Activated naive CD4-positive, alpha-beta T cell treated with anti-CD3 and anti-CD28 coated beads for 36 hours (primary cell): ENCODE measurements around the gene MYOCD. TPM values are rescaled to one million over a fixed set of nuclear protein-coding genes. Genes with fewer than 3 reads are reported as not detected.

Source experiments
- CTCF ChIA-PET: fragments of 350-600 bp; sonication (Branson Sonifier 250); formaldehyde crosslinking; loops from one replicate; lab custom pipeline; 2021; ENCODE audit warnings: antibody characterized with exemption; lab: Charles Lee
- DNase-seq: peaks from one replicate; pipeline ENCODE4 v3.0.0-alpha.2; 2020
- H3K27ac Mint-ChIP-seq: one replicate; pipeline ENCODE4 v1.8.0; 2021; ENCODE audit warnings: mild to moderate bottlenecking, mixed read lengths
- H3K27me3 Mint-ChIP-seq: one replicate; pipeline ENCODE4 v1.8.0; 2021; ENCODE audit warnings: low read depth, mixed read lengths
- H3K36me3 Mint-ChIP-seq: one replicate; pipeline ENCODE4 v1.8.0; 2021; ENCODE audit warnings: low read depth, mixed read lengths
- H3K4me1 Mint-ChIP-seq: one replicate; pipeline ENCODE4 v1.8.0; 2021; ENCODE audit warnings: low read depth, mixed read lengths
- H3K4me3 Mint-ChIP-seq: one replicate; pipeline ENCODE4 v1.8.0; 2021; ENCODE audit warnings: mild to moderate bottlenecking, moderate library complexity, mixed read lengths
- H3K9me3 Mint-ChIP-seq: one replicate; pipeline ENCODE4 v1.8.0; 2021; ENCODE audit warnings: mixed read lengths
- intact Hi-C: fragments of 100-400 bp; cut with micrococcal nuclease; formaldehyde crosslinking; loops from one replicate; pipeline ENCODE4 v1.15.1; 2023
- total RNA-seq, 2 experiments: library from RNA; stranded (reverse); gene quantifications; one replicate each; pipeline ENCODE4 v1.2.3, GENCODE V29; 2021

Gene MYOCD
- total RNA-seq, 2 experiments from 2014 or later: not detected

DNA sequence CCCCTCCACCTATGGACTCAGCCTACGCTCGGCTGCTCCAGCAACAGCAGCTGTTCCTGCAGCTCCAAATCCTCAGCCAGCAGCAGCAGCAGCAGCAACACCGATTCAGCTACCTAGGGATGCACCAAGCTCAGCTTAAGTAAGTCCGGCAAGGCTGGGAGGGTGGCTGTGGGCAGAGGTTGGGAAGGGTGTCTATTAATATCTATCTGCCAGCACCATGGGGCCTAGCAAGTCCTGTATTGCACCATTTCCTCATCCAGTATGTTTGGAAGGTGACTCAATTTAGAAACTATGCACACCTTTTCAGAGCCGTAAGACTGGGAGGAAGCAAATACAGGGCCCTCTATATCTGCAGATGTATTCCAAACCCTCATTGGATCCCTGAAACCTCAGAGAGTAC, 78.6 kb downstream of the MYOCD start:
- intact Hi-C loops: loop anchor here (5.0 kb wide), 1 partner anchor 562 kb away; no protein-coding TSS in a partner anchor
- Mint-ChIP-seq H3K36me3 (no peaks in the 10 kb centered on the region), H3K27me3 (peaks cover 3% of the 10 kb centered on the region), H3K4me3 (no peak overlapping the region), H3K27ac (no peak overlapping the region), H3K4me1 (no peaks in the 10 kb centered on the region), H3K9me3 (no peaks in the 10 kb centered on the region)
- no peak for DNase-seq
- CTCF ChIA-PET: no interaction called here

DNA sequence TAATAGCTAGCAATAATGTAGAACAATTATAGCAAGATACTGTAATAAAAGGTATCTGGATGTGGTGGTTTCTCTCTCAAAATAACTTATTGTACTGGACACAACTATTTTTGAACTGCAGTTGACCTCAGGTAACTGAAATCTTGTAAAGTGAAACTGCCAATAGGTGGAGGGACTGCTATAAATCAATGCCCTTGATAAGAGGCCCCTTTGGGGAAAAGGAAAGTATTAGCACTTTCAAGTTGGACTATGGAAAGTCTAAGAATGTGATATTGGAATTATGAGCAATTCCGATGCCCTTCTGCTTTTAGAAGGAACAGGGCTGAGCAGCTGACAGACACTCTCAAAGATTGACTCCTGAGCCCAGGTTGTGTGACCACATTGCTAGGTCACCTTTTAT, 79.1 kb downstream of the MYOCD start:
- no peaks in the 10 kb centered on the region for H3K4me1 Mint-ChIP-seq
- H3K36me3 Mint-ChIP-seq: no peaks in the 10 kb centered on the region
- no peak overlapping the region for H3K4me3 Mint-ChIP-seq
- peaks cover 3% of the 10 kb centered on the region for H3K27me3 Mint-ChIP-seq
- no peaks in the 10 kb centered on the region for H3K9me3 Mint-ChIP-seq
- CTCF ChIA-PET: no interaction called here
- intact Hi-C loops: loop anchor here (5.0 kb wide), 1 partner anchor 562 kb away; no protein-coding TSS in a partner anchor
- no peak for DNase-seq
- no peak overlapping the region for H3K27ac Mint-ChIP-seq

DNA sequence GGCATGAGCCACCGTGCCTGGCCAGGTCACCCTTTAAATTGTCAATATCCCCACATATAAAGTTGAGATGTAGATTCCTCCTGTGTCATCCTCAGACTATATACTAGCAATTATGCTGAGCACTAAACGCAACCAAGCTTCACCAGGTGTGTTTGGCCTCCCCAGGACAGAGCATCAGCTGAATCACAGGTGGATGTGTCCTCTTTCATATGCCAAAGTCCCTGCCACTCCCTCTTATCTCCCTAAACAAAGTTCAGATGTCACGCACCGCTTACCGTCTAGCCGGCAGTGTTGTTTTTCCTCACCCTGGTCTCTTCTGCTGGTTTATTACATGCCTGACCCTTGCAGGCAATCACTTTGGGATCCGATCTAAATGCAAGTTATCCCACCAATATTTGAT, 79.8 kb downstream of the MYOCD start:
- H3K36me3 Mint-ChIP-seq: no peaks in the 10 kb centered on the region
- no peaks in the 10 kb centered on the region for H3K4me1 Mint-ChIP-seq
- H3K27me3 Mint-ChIP-seq: peaks cover 3% of the 10 kb centered on the region
- CTCF ChIA-PET: no interaction called here
- no peak for DNase-seq
- H3K4me3 Mint-ChIP-seq: no peak overlapping the region
- H3K9me3 Mint-ChIP-seq: no peaks in the 10 kb centered on the region
- intact Hi-C loops: no loop called here
- H3K27ac Mint-ChIP-seq: no peak overlapping the region

- CTCF ChIA-PET: no interaction called here
Observed at GRCh38 chr17:12756786-12757185, 91.1 kb downstream of the MYOCD start.

DNA sequence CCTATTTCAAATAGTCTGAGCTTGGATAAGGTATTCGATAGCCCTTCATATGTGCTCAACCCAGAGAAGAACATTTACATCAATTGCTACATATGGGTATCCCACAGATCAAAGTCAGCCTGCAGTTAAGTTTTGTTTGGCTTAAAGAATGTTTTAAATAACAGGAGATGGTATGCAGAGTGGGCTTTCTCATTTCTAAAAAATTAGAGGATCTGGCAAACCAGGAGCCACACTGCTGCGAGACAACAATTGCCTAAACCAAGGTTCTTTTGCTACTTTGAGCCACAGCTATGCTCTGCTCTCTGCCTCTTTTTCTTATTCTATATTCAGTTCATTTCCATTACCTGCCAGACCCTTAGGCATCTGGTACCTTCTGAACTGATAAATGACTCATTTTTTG, 93.4 kb downstream of the MYOCD start:
- H3K4me3 Mint-ChIP-seq: no peak overlapping the region
- DNase-seq: no peak
- H3K27ac Mint-ChIP-seq: no peak overlapping the region
- intact Hi-C loops: no loop called here
- peaks cover 2% of the 10 kb centered on the region for H3K27me3 Mint-ChIP-seq
- no peaks in the 10 kb centered on the region for H3K4me1 Mint-ChIP-seq
- peaks cover 9% of the 10 kb centered on the region for H3K9me3 Mint-ChIP-seq
- no peaks in the 10 kb centered on the region for H3K36me3 Mint-ChIP-seq
- CTCF ChIA-PET: interaction anchor here (0.6 to 0.7 kb wide), 2 partner anchors 36 to 444 kb away, joined by 3 read pairs; no protein-coding TSS in a partner anchor

More at GRCh38 chr17:12756786-12757185, 91.1 kb downstream of the MYOCD start:
- no peak overlapping the region for H3K4me3 Mint-ChIP-seq
- peaks cover 5% of the 10 kb centered on the region for H3K9me3 Mint-ChIP-seq
- intact Hi-C loops: no loop called here
- no peak overlapping the region for H3K27ac Mint-ChIP-seq
- no peaks in the 10 kb centered on the region for H3K36me3 Mint-ChIP-seq
- DNase-seq: no peak
- peaks cover 2% of the 10 kb centered on the region for H3K27me3 Mint-ChIP-seq
- no peaks in the 10 kb centered on the region for H3K4me1 Mint-ChIP-seq

DNA sequence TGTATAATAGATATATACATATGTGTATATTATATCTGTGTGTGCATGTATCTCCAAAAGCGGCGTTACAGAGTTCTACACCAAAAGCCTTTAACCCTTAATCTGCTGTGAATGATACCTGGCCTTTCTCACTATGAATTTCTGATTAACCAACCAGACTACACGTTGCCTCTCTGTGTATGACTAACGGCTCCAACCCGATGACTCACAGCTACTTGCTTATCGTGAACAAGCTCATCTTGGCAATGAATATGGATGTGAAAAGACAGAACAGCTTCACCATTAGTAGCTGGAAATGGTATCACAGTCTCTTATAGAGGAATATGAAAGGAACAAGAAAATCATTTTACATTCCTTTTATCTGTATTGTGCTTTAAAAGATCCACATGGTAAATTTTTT, 99.9 kb downstream of the MYOCD start:
- no peaks in the 10 kb centered on the region for H3K4me1 Mint-ChIP-seq
- no peaks in the 10 kb centered on the region for H3K36me3 Mint-ChIP-seq
- CTCF ChIA-PET: interaction anchor here (0.6 kb wide), 1 partner anchor 17 kb away, joined by 3 read pairs; no protein-coding TSS in a partner anchor
- H3K4me3 Mint-ChIP-seq: no peak overlapping the region
- DNase-seq: no peak
- H3K27ac Mint-ChIP-seq: no peak overlapping the region
- intact Hi-C loops: no loop called here
- no peaks in the 10 kb centered on the region for H3K27me3 Mint-ChIP-seq
- peaks cover 6% of the 10 kb centered on the region for H3K9me3 Mint-ChIP-seq

DNA sequence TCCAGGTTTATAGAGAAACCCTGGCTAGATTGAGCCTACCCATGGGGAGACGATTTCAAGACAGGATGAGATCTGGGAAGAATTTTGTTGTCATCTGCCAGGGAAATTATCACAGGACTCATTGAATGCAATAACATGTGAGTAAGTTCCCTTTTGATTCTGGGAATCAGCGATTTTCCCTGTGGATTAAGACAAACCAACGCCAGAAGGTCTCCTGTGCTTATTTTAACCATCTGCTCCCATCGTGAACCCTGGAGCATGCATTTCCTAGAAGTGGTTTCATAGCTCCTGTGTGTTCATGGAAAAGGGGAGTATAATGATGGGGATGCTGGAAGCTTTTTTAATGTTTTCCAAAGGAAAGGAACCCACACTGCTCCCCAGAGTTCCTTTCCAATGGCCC, 102.6 kb downstream of the MYOCD start:
- no peaks in the 10 kb centered on the region for H3K27me3 Mint-ChIP-seq

DNA sequence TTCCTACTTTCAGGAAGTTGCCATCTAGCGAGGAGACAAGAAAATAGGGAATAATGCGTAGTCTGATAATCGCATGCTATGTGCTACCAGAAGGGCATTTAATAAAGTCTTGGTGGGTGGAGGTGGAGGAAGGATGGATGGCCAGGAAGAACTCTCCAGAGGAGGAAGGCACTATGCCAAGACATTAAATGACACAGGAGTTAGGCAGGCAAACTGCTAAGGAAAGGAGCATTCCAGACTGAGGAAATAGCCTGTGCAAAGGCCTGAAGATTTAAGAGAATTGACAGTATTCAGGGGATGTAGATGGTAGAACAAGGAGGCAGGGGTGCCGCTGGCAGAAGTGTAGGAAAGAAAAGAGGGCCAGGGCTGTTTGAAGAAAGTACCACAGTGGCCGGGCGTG, 104.3 kb downstream of the MYOCD start:
- no peaks in the 10 kb centered on the region for H3K9me3 Mint-ChIP-seq
- no peaks in the 10 kb centered on the region for H3K4me1 Mint-ChIP-seq
- no peak overlapping the region for H3K27ac Mint-ChIP-seq
- no peak overlapping the region for H3K4me3 Mint-ChIP-seq
- no peak for DNase-seq
- no peaks in the 10 kb centered on the region for H3K36me3 Mint-ChIP-seq
- no peaks in the 10 kb centered on the region for H3K27me3 Mint-ChIP-seq
- CTCF ChIA-PET: no interaction called here
- intact Hi-C loops: no loop called here

More for the DNA sequence above, 102.6 kb downstream of the MYOCD start:
- no peak overlapping the region for H3K4me3 Mint-ChIP-seq
- peaks cover 2% of the 10 kb centered on the region for H3K9me3 Mint-ChIP-seq
- no peaks in the 10 kb centered on the region for H3K4me1 Mint-ChIP-seq
- CTCF ChIA-PET: no interaction called here
- no peaks in the 10 kb centered on the region for H3K36me3 Mint-ChIP-seq
- DNase-seq: no peak
- intact Hi-C loops: no loop called here
- no peak overlapping the region for H3K27ac Mint-ChIP-seq

GRCh38 chr17:12773153-12773552, 107.5 kb downstream of the MYOCD start:
- Mint-ChIP-seq H3K4me3 (no peak overlapping the region), H3K36me3 (no peaks in the 10 kb centered on the region), H3K27ac (no peak overlapping the region), H3K27me3 (no peaks in the 10 kb centered on the region), H3K9me3 (no peaks in the 10 kb centered on the region), H3K4me1 (no peaks in the 10 kb centered on the region)
- intact Hi-C loops: no loop called here
- CTCF ChIA-PET: no interaction called here
- DNase-seq: no peak

DNA sequence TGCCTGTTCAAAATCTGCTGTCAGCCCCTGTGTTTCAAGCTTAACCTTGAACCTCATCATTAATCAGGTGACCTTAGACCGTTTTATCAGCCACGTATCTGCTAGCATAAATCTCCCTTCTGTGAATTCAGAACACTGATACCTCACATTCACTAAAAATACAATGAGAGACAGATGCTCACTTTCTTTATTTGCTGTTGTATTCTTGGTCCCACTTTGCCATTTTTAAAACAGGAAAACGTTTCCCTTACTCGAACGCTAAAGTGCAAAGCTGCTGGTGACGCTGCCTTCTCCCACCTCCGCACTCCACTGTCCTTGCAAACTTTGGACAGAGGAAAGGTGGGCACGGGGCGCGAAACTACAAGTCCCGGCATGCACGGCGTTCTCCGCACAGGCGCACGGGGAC, 123.4 kb downstream of the MYOCD start:
- H3K9me3 Mint-ChIP-seq: no peaks in the 10 kb centered on the region
- peak overlapping the region; percentile 47 for H3K4me3 Mint-ChIP-seq
- DNase-seq: no peak
- no peaks in the 10 kb centered on the region for H3K36me3 Mint-ChIP-seq
- H3K27ac Mint-ChIP-seq: no peak overlapping the region
- CTCF ChIA-PET: interaction anchor here (1.0 to 1.1 kb wide), 2 partner anchors 10 to 244 kb away, joined by 3 read pairs; no protein-coding TSS in a partner anchor
- H3K4me1 Mint-ChIP-seq: peaks cover 7% of the 10 kb centered on the region
- intact Hi-C loops: no loop called here
- H3K27me3 Mint-ChIP-seq: peaks cover 41% of the 10 kb centered on the region

DNA sequence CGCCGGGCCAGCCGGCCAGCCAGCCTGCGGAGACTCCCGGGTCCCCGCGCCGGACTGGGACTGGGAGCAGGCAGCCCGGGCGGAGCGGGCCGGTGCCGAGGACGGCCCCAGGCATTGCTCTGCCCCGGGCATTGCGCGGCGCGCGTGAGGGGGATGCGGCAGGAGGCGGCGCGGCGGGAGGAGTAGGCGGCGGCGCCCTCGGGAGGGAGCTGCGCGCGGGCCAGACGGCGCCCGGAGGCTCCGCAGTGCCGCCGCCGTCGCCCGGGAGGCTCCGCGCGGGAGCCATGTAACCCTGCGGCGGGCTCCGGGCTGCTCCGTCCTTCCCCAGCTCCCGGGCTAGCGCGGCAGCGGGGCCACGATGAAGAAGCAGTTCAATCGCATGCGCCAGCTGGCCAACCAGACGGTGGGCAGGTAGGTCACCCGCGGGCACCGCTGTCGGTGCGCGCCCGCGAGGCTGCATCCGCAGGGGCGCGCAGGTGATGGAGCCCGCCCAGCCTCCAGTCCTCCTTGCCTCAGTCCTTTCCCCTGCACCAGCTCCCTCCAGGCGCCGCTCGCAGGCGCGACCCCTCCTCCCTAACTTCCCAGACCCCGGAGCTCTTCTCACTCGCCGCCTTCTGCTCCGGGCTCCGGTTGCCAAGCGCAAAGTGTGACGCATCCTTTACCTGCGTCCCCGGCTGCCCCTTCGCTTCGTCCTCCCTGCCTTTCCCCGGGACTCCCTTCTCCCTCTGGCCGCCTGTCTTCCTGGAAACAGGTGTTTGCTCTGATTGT, 124.0 kb downstream of the MYOCD start, which contains the start of gene ARHGAP44:
TSS of gene ARHGAP44 (plus strand) at position 18 of the 768 bp plus-strand sequence. CDS start at position 359, 341 bp downstream.
- intact Hi-C loops: no loop called here
- Mint-ChIP-seq H3K27me3 (peaks cover 41% of the 10 kb centered on the region), H3K27ac (no peak within 1 kb of the TSS), H3K4me3 (peak within 1 kb of the TSS; percentile 68), H3K9me3 (no peaks in the 10 kb centered on the region), H3K36me3 (no peaks in the 10 kb centered on the region), H3K4me1 (peaks cover 7% of the 10 kb centered on the region)
- peak; percentile 11 for DNase-seq
- CTCF ChIA-PET: interaction anchor here (0.6 to 1.1 kb wide), 3 partner anchors 9 to 244 kb away, joined by 3 read pairs; no protein-coding TSS in a partner anchor

GRCh38 chr17:12790249-12791106, 124.8 kb downstream of the MYOCD start:
- Mint-ChIP-seq H3K36me3 (no peaks in the 10 kb centered on the region), H3K4me3 (peak overlapping the region; percentile 68), H3K27me3 (peaks cover 40% of the 10 kb centered on the region), H3K27ac (no peak overlapping the region), H3K9me3 (no peaks in the 10 kb centered on the region), H3K4me1 (peaks cover 7% of the 10 kb centered on the region)
- CTCF ChIA-PET: interaction anchor here (1.0 kb wide), 1 partner anchor 9 kb away, joined by 3 read pairs; no protein-coding TSS in a partner anchor
- intact Hi-C loops: no loop called here
- DNase-seq: no peak
